DOHH2 (cell line): Measurements from ENCODE around the gene GFOD2.

Source experiments
- H3F3A ChIP-seq: fragments of 200-600 bp; sonication (generic), shearing (Covaris generic); 2 replicates; pipeline ENCODE4 v1.6.0; 2016; ENCODE audit warnings: antibody characterized with exemption, mild to moderate bottlenecking; ENCODE audit not compliant: control insufficient read depth, insufficient read depth
- H3K27ac ChIP-seq: fragments of 200-600 bp; sonication (generic); 2 replicates; pipeline ENCODE4 v1.5.1; 2014; ENCODE audit warnings: low read depth, mild to moderate bottlenecking, low read length, moderate library complexity
- H3K27me3 ChIP-seq: fragments of 200-600 bp; sonication (generic); 2 replicates; pipeline ENCODE4 v1.6.1; 2014; ENCODE audit warnings: mild to moderate bottlenecking, low read length, mixed read lengths; ENCODE audit not compliant: control insufficient read depth
- H3K36me3 ChIP-seq: fragments of 200-600 bp; sonication (generic); 2 replicates; pipeline ENCODE4 v1.6.1; 2014; ENCODE audit warnings: mild to moderate bottlenecking, low read length, moderate library complexity, mixed read lengths; ENCODE audit not compliant: control insufficient read depth
- H3K4me1 ChIP-seq: fragments of 200-600 bp; sonication (generic); 2 replicates; pipeline ENCODE4 v1.6.1; 2014; ENCODE audit warnings: mild to moderate bottlenecking, low read length, mixed read lengths; ENCODE audit not compliant: control insufficient read depth
- H3K4me2 ChIP-seq: fragments of 200-600 bp; sonication (generic); 2 replicates; pipeline ENCODE4 v1.6.0; 2014; ENCODE audit warnings: mild to moderate bottlenecking, low read length, moderate library complexity
- H3K4me3 ChIP-seq: fragments of 200-600 bp; sonication (generic); 2 replicates; pipeline ENCODE4 v1.5.1; 2014; ENCODE audit warnings: mild to moderate bottlenecking, low read length, mixed read lengths
- H3K79me2 ChIP-seq: fragments of 200-600 bp; sonication (generic); 2 replicates; pipeline ENCODE4 v1.6.1; 2014; ENCODE audit warnings: mild to moderate bottlenecking, low read length, mixed read lengths; ENCODE audit not compliant: control insufficient read depth
- H3K9me2 ChIP-seq: fragments of 200-600 bp; sonication (generic); replicated peaks from 2 replicates; pipeline ENCODE4 v1.6.1; 2014; ENCODE audit warnings: mild to moderate bottlenecking, low read length, mixed read lengths; ENCODE audit not compliant: control insufficient read depth
- H3K9me3 ChIP-seq: fragments of 200-600 bp; sonication (generic); 2 replicates; pipeline ENCODE4 v1.6.1; 2014; ENCODE audit warnings: antibody characterized with exemption, low read length, mixed read lengths; ENCODE audit not compliant: control insufficient read depth, insufficient read depth
- H4K20me1 ChIP-seq: fragments of 200-600 bp; sonication (generic); 2 replicates; pipeline ENCODE4 v1.6.0; 2014; ENCODE audit warnings: low read depth, mild to moderate bottlenecking, antibody characterized with exemption, low read length, moderate library complexity; ENCODE audit not compliant: control insufficient read depth, insufficient read depth
- CTCF ChIP-seq: fragments of 200-600 bp; sonication (generic); IDR thresholded peaks from one replicate; pipeline ENCODE4 v1.5.1; 2014; ENCODE audit warnings: antibody characterized with exemption, mild to moderate bottlenecking, low read depth, low read length; ENCODE audit not compliant: poor library complexity, severe bottlenecking
- EZH2phosphoT487 ChIP-seq: fragments of 200-600 bp; sonication (generic); IDR thresholded peaks from 2 replicates; pipeline ENCODE4 v1.6.1; 2017; ENCODE audit warnings: borderline replicate concordance, mild to moderate bottlenecking, antibody characterized with exemption, low read length, moderate library complexity, mixed read lengths

GFOD2 gene

GRCh38 chr16:67741118-67741517, 22.0 kb upstream of the GFOD2 start:
- Histone ChIP-seq H3K9me3 (no peaks in the 10 kb centered on the region), H3K79me2 (no peaks in the 10 kb centered on the region), H3K27me3 (no peaks in the 10 kb centered on the region), H3K4me1 (no peaks in the 10 kb centered on the region), H3K36me3 (peaks cover 7% of the 10 kb centered on the region; the same call in 1 of the 2 replicates), H4K20me1 (no peaks in the 10 kb centered on the region), H3K9me2 (no peaks in the 10 kb centered on the region), H3K4me2 (no peak overlapping the region), H3K27ac (no peak overlapping the region), H3F3A (no peaks in the 10 kb centered on the region), H3K4me3 (no peak overlapping the region)
- TF ChIP-seq CTCF: no peak
- no peak for TF ChIP-seq EZH2phosphoT487

DNA sequence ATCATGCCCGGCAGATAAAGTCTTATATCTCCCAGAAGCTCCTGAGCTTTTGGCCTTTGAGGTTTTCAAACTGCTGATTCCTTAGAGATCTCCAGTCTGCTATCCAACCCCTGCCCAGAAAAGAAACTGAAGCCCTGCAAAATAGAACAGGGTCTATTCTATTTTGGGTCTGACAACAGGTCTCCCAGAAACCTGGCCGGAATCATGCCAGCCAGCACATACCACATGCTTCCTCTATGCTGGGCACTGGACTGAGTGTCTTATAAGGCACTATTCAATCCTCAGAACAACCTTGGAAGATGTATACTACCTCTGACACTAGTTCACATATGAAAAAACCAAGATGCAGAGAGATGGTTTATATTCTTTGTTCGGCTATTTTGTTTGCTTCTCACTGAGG, 21.3 kb upstream of the GFOD2 start:
- no peak overlapping the region for H3K4me3 ChIP-seq
- H3K79me2 ChIP-seq: no peaks in the 10 kb centered on the region
- H4K20me1 ChIP-seq: no peaks in the 10 kb centered on the region

GRCh38 chr16:67736858-67737257, 17.7 kb upstream of the GFOD2 start:
- H3K27me3 ChIP-seq: no peaks in the 10 kb centered on the region
- no peaks in the 10 kb centered on the region for H3K79me2 ChIP-seq
- no peaks in the 10 kb centered on the region for H3K9me2 ChIP-seq
- H4K20me1 ChIP-seq: no peaks in the 10 kb centered on the region
- TF ChIP-seq CTCF (no peak), EZH2phosphoT487 (no peak)
- no peaks in the 10 kb centered on the region for H3K9me3 ChIP-seq
- H3F3A ChIP-seq: no peaks in the 10 kb centered on the region
- H3K27ac ChIP-seq: no peak overlapping the region
- no peaks in the 10 kb centered on the region for H3K4me1 ChIP-seq
- H3K4me3 ChIP-seq: no peak overlapping the region
- H3K36me3 ChIP-seq: peaks cover 4% of the 10 kb centered on the region; the same call in 1 of the 2 replicates
- H3K4me2 ChIP-seq: no peak overlapping the region

More for the DNA sequence above, 21.3 kb upstream of the GFOD2 start:
- TF ChIP-seq CTCF (no peak), EZH2phosphoT487 (no peak)
- Histone ChIP-seq H3K4me1 (no peaks in the 10 kb centered on the region), H3K9me3 (no peaks in the 10 kb centered on the region), H3K9me2 (no peaks in the 10 kb centered on the region), H3F3A (no peaks in the 10 kb centered on the region), H3K27ac (no peak overlapping the region), H3K27me3 (no peaks in the 10 kb centered on the region), H3K4me2 (no peak overlapping the region), H3K36me3 (peaks cover 7% of the 10 kb centered on the region; the same call in 1 of the 2 replicates)

- H4K20me1 ChIP-seq: no peaks in the 10 kb centered on the region
- TF ChIP-seq CTCF: no peak
- no peak for TF ChIP-seq EZH2phosphoT487
- H3K27ac ChIP-seq: no peak overlapping the region
- H3K4me1 ChIP-seq: no peaks in the 10 kb centered on the region
- H3K4me3 ChIP-seq: no peak overlapping the region
- no peaks in the 10 kb centered on the region for H3K9me3 ChIP-seq
- H3F3A ChIP-seq: no peaks in the 10 kb centered on the region
- no peaks in the 10 kb centered on the region for H3K27me3 ChIP-seq
- H3K36me3 ChIP-seq: peaks cover 14% of the 10 kb centered on the region
- no peak overlapping the region for H3K4me2 ChIP-seq
- H3K9me2 ChIP-seq: no peaks in the 10 kb centered on the region
- no peaks in the 10 kb centered on the region for H3K79me2 ChIP-seq
Measured at GRCh38 chr16:67734731-67735201, 15.7 kb upstream of the GFOD2 start.
